CD4-positive, CD25-positive, alpha-beta regulatory T cell (primary cell): Measurements from ENCODE around the gene MCOLN2. TPM values are rescaled to one million over a fixed set of nuclear protein-coding genes. Genes with fewer than 3 reads are reported as not detected.
"Not testable (repeated sequence)": the region's sequence is repeated elsewhere in the genome, so short reads cannot be mapped to it uniquely, and the experiment has no call there.

Source experiments
- ATAC-seq, 2 donors: fragments of 150-1000 bp; cut with Tn5 transposase; one replicate each; pipeline ENCODE4 v1.10.0; 2021; ENCODE audit warnings: low read depth in 2 of 2, moderate number of reproducible peaks in 2 of 2, moderate library complexity in 1 of 2
- DNase-seq, 3 donors: peaks; one replicate each; pipeline versions ENCODE4 v3.0.0 to v3.0.0-alpha.2; 2012 to 2022; ENCODE audit warnings: mixed read lengths in 1 of 3
- H3K27ac ChIP-seq: one replicate; pipeline ENCODE4 v1.7.0; 2013; ENCODE audit warnings: mild to moderate bottlenecking, low read length; ENCODE audit not compliant: insufficient read depth, poor library complexity, severe bottlenecking
- H3K27me3 ChIP-seq: one replicate; pipeline ENCODE4 v1.7.0; 2013; ENCODE audit warnings: low read length; ENCODE audit not compliant: control insufficient read depth, insufficient read depth
- H3K36me3 ChIP-seq: one replicate; pipeline ENCODE4 v1.7.0; 2013; ENCODE audit warnings: mild to moderate bottlenecking, low read length, moderate library complexity; ENCODE audit not compliant: control insufficient read depth, insufficient read depth
- H3K4me1 ChIP-seq: 2 replicates; pipeline ENCODE4 v1.7.0; 2013; ENCODE audit warnings: mild to moderate bottlenecking, low read length; ENCODE audit not compliant: insufficient read depth, control insufficient read depth, poor library complexity, severe bottlenecking
- H3K4me3 ChIP-seq: one replicate; pipeline ENCODE4 v1.7.0; 2013; ENCODE audit warnings: low read depth, mild to moderate bottlenecking, low read length, moderate library complexity
- H3K9me3 ChIP-seq, 2 experiments: 1 replicate in 1 of 2; 2 replicates in 1 of 2; pipeline ENCODE4 v1.7.0; 2013; ENCODE audit warnings: low read length in 2 of 2, mild to moderate bottlenecking in 1 of 2, moderate library complexity in 1 of 2; ENCODE audit not compliant: control insufficient read depth in 2 of 2
- H3K27ac Mint-ChIP-seq, 3 donors: one replicate each; pipeline ENCODE4 v1.8.0; 2020 to 2022; ENCODE audit warnings: mild to moderate bottlenecking in 3 of 3, mixed read lengths in 3 of 3, moderate library complexity in 2 of 3
- H3K27me3 Mint-ChIP-seq: one replicate; pipeline ENCODE4 v1.8.0; 2022; ENCODE audit warnings: mild to moderate bottlenecking, mixed read lengths
- H3K36me3 Mint-ChIP-seq: one replicate; pipeline ENCODE4 v1.8.0; 2020; ENCODE audit warnings: mixed read lengths
- H3K4me1 Mint-ChIP-seq, 4 donors: one replicate each; pipeline ENCODE4 v1.8.0; 2020 to 2022; ENCODE audit warnings: mixed read lengths in 4 of 4, mild to moderate bottlenecking in 1 of 4
- H3K4me3 Mint-ChIP-seq, 4 donors: one replicate each; pipeline ENCODE4 v1.8.0; 2020 to 2022; ENCODE audit warnings: mild to moderate bottlenecking in 4 of 4, mixed read lengths in 4 of 4, moderate library complexity in 3 of 4
- H3K9me3 Mint-ChIP-seq, 7 donors: one replicate each; pipeline ENCODE4 v1.8.0; 2020 to 2022; ENCODE audit warnings: mixed read lengths in 7 of 7, mild to moderate bottlenecking in 3 of 7, moderate library complexity in 2 of 7
- polyA plus RNA-seq, 4 donors: library from polyadenylated mRNA; unstranded; fragments of 300-500 nt; fragmentation: Illumina TruSeq; gene quantifications; one replicate each; pipeline ENCODE4 v1.2.3, GENCODE V29; 2021
- total RNA-seq: library from RNA; stranded (reverse); gene quantifications from one replicate; pipeline ENCODE4 v1.2.3, GENCODE V29; 2022

The MCOLN2 gene
- total and polyA plus RNA-seq, 5 donors from 2014 or later = 0.47 to 6.4 (median 0.65) TPM; not detected in 1

- not testable (repeated sequence) for H3K27me3 ChIP-seq, H3K4me3 Mint-ChIP-seq, H3K9me3 Mint-ChIP-seq, H3K27ac ChIP-seq, H3K9me3 ChIP-seq, H3K4me1 Mint-ChIP-seq, H3K36me3 ChIP-seq, H3K4me3 ChIP-seq, H3K27ac Mint-ChIP-seq, H3K36me3 Mint-ChIP-seq, DNase-seq, ATAC-seq, H3K4me1 ChIP-seq
- H3K27me3 Mint-ChIP-seq = peaks cover 34% of the 10 kb centered on the region
These were observed 88.0 kb downstream of the MCOLN2 start for GRCh38 chr1:84908746-84909464.

- Histone ChIP-seq H3K4me3 (no peak overlapping the region), H3K4me1 (no peaks in the 10 kb centered on the region), H3K9me3 (no peaks in the 10 kb centered on the region), H3K27ac (no peak overlapping the region), H3K36me3 (no peaks in the 10 kb centered on the region), H3K27me3 (no peaks in the 10 kb centered on the region)
- Mint-ChIP-seq H3K27me3 (peaks cover 28% of the 10 kb centered on the region), H3K36me3 (no peaks in the 10 kb centered on the region), H3K4me1 (no peaks in the 10 kb centered on the region), H3K27ac (no peak overlapping the region), H3K4me3 (peak overlapping the region in 1 of 4 donors; percentile 34), H3K9me3 (peaks cover 0 to 5% (median under 1%) of the 10 kb centered on the region in 7 donors)
- DNase-seq (no peak), ATAC-seq (no peak)
These were observed 89.7 kb downstream of the MCOLN2 start for GRCh38 chr1:84907095-84907827.

- H3K36me3 Mint-ChIP-seq, H3K27ac Mint-ChIP-seq, H3K4me1 Mint-ChIP-seq, H3K4me1 ChIP-seq, H3K9me3 ChIP-seq, DNase-seq, H3K4me3 ChIP-seq, H3K36me3 ChIP-seq, H3K27me3 ChIP-seq, H3K4me3 Mint-ChIP-seq, ATAC-seq, H3K9me3 Mint-ChIP-seq, H3K27ac ChIP-seq: not testable (repeated sequence)
- peaks cover 29% of the 10 kb centered on the region for H3K27me3 Mint-ChIP-seq
These were observed 94.2 kb downstream of the MCOLN2 start for GRCh38 chr1:84902727-84903126.

DNA sequence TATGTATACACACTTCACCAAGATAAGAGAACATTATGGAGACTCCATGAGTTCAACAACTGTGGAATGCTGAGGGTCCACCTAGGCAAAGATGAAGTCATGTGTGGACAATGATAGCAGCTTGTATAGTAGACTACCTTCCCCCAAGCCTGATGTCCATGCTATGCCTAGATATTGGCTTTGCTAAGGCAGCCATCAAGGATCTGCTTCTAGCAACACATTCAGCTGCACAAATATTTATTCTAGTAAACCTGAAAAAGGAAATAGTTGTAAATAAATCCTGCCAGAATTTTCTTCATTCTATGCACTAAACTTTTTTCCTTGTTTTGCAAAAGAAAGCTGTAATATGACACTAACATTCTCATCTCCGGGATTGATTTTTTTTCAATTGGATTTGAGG is 96.9 kb downstream of the MCOLN2 start:
- peaks cover 0 to 3% (median 0%) of the 10 kb centered on the region in 4 donors for H3K4me1 Mint-ChIP-seq
- Histone ChIP-seq H3K4me1 (no peaks in the 10 kb centered on the region), H3K27ac (no peak overlapping the region), H3K4me3 (no peak overlapping the region), H3K9me3 (no peaks in the 10 kb centered on the region), H3K27me3 (no peaks in the 10 kb centered on the region), H3K36me3 (no peaks in the 10 kb centered on the region)
- no peaks in the 10 kb centered on the region for H3K36me3 Mint-ChIP-seq
- DNase-seq (no peak), ATAC-seq (no peak)
- H3K27ac Mint-ChIP-seq = no peak overlapping the region
- H3K9me3 Mint-ChIP-seq = peaks cover 0 to 5% (median 2%) of the 10 kb centered on the region in 7 donors
- H3K4me3 Mint-ChIP-seq = no peak overlapping the region
- peaks cover 24% of the 10 kb centered on the region for H3K27me3 Mint-ChIP-seq

DNA sequence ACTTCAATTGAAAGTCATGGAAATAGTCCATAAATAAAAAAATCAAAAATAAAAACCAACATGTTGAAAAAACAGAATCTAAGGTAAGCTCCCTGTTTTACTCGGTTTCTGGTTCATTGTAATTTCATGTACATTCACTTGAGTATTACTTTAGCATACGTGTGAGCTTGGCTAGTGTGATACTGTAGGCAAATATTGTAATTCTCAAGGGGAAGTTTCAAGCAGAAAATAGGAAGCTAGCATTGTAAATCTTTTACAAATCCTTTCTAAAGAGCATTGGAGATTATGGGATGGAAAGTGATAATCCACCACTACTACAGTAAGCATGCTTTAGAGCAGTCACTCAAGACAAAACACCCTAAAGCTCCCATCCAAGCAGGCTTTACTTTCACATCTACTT is 100.6 kb downstream of the MCOLN2 start:
- Mint-ChIP-seq H3K9me3 (peaks cover 0 to 2% (median 0%) of the 10 kb centered on the region in 7 donors), H3K27ac (no peak overlapping the region), H3K36me3 (no peaks in the 10 kb centered on the region), H3K4me3 (no peak overlapping the region), H3K4me1 (peaks cover 4 to 12% (median 5%) of the 10 kb centered on the region in 4 donors), H3K27me3 (peaks cover 41% of the 10 kb centered on the region)
- H3K27me3 ChIP-seq = peaks cover 17% of the 10 kb centered on the region
- no peaks in the 10 kb centered on the region for H3K4me1 ChIP-seq
- DNase-seq = no peak
- H3K9me3 ChIP-seq = no peaks in the 10 kb centered on the region
- H3K36me3 ChIP-seq = no peaks in the 10 kb centered on the region
- H3K27ac ChIP-seq = no peak overlapping the region
- no peak overlapping the region for H3K4me3 ChIP-seq
- no peak for ATAC-seq

GRCh38 chr1:84892705-84893618 is 104.0 kb downstream of the MCOLN2 start, which contains the start of gene LPAR3:
LPAR3 (minus strand) TSS chr1:84893206; CDS start chr1:84866120, 27,086 bp downstream.
- Mint-ChIP-seq H3K27ac (no peak within 1 kb of the TSS), H3K4me3 (peak within 1 kb of the TSS in 3 of 4 donors; percentile 38 to 79 (median 67)), H3K4me1 (peaks cover 4 to 17% (median 8%) of the 10 kb centered on the region in 4 donors), H3K27me3 (peaks cover 47% of the 10 kb centered on the region), H3K36me3 (no peaks in the 10 kb centered on the region), H3K9me3 (peaks cover 0 to 2% (median 0%) of the 10 kb centered on the region in 7 donors)
- peaks cover 21% of the 10 kb centered on the region for H3K27me3 ChIP-seq
- no peak for ATAC-seq
- H3K27ac ChIP-seq = no peak within 1 kb of the TSS
- peak in 1 of 3 donors; percentile 19 for DNase-seq
- H3K4me1 ChIP-seq = no peaks in the 10 kb centered on the region
- H3K4me3 ChIP-seq = no peak within 1 kb of the TSS
- H3K36me3 ChIP-seq = no peaks in the 10 kb centered on the region
- H3K9me3 ChIP-seq = no peaks in the 10 kb centered on the region

DNA sequence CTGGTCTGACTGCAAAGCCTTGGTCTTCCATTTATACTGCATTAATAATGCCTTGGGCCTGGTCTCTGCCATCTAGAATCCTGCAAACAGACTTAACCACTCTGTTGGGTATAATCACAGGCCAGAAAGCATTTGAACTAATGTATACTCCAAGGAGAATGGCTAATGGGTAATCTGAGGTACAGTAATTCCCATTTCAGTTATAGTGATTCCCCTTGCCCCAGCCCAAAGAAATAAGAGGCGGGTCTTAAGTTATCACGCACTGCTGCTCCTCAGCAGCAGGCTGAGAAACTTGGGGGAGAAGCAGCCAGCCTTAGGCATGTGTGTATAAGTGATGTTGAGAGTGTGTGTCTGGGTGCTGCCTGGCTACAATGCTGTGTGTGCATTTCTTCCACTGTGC is 106.3 kb downstream of the MCOLN2 start:
- DNase-seq = no peak
- Mint-ChIP-seq H3K9me3 (peaks cover 0 to 2% (median 0%) of the 10 kb centered on the region in 7 donors), H3K36me3 (no peaks in the 10 kb centered on the region), H3K4me3 (no peak overlapping the region), H3K4me1 (peaks cover 4 to 17% (median 7%) of the 10 kb centered on the region in 4 donors), H3K27me3 (peaks cover 38% of the 10 kb centered on the region), H3K27ac (peak overlapping the region in 1 of 3 donors; percentile 48)
- no peak overlapping the region for H3K4me3 ChIP-seq
- no peaks in the 10 kb centered on the region for H3K36me3 ChIP-seq
- no peaks in the 10 kb centered on the region for H3K9me3 ChIP-seq
- no peak overlapping the region for H3K27ac ChIP-seq
- H3K4me1 ChIP-seq = no peaks in the 10 kb centered on the region
- H3K27me3 ChIP-seq = peaks cover 21% of the 10 kb centered on the region
- no peak for ATAC-seq
